IPS-NIHi7 (cell line): ENCODE measurements around the gene KRTAP5-10.
"Not testable (repeated sequence)": the region's sequence is repeated elsewhere in the genome, so short reads cannot be mapped to it uniquely, and the experiment has no call there.

Source experiments
- DNase-seq: peaks from one replicate; pipeline ENCODE4 v3.0.0; 2012; ENCODE audit warnings: mixed read lengths; ENCODE audit errors: extremely low spot score

The KRTAP5-10 gene

DNA sequence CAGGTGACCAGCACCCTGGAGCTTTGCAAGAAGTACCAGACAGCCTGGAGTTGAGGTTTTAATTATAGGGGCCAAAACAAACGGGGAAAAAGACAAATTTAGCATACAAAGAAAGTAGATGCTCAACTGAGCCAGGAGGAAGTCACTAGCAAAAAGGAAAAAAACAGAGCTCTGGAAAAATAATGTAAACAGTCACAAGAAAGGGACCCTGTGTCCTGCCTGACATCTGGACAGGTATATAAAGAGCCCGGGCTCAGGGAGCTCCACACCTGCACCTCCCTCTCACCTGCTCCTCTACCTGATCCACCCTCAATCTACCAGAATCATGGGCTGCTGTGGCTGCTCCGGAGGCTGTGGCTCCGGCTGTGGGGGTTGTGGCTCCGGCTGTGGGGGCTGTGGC lies at the start of gene KRTAP5-10:
Gene KRTAP5-10, plus strand, starts transcription at position 301 of the 400 bp plus-strand sequence. Its CDS starts 25 bp downstream, at position 326.
- DNase-seq = no peak

DNA sequence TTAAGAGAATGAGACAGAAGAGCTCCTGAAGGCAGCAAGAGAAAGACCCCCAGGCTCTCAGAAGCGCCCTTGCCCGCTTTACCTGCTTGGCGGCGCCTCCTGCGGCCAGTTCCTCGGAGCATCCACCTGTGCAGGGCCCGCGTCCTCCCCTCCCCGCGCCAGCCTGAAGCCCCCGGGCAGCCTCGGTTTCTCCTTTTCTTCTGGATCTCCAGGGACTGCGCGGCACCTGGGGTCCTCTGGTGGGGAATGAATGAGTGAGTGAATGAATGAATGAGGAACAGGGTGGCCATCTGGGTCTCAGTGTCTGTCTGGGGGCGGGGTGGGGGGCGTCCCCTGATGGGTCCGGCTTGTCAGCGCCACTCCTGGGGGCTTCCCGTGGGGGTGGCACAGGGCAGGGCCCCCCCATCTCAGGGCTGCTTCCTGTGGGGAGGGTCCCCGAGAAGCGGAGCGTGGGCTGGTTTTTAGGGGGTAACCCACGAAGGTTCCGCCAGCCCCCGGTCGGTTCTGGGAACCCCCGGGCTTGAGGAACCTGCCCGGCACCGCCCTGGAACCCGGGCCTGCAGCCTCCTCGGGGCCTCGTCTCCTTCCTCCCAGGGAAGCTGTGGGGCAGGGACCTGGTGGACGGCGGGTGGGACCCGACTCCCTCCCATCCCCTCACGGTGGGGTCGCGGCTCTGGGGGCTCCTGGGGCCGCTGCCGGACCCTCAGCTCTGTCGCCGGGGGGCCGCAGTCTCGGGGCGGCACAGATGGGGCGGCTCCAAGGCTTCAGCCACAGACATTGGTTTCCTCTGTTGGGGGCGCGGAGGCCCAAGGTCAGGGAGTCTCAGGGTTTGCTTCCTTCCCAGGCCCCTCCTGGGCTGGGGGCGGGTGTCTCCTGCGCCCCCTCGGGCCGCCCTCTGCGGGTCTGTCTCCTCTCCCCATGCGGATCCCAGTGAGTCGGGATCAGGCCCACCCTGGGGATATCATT lies 46.6 kb upstream of the KRTAP5-10 start:
- DNase-seq = no peak

DNA sequence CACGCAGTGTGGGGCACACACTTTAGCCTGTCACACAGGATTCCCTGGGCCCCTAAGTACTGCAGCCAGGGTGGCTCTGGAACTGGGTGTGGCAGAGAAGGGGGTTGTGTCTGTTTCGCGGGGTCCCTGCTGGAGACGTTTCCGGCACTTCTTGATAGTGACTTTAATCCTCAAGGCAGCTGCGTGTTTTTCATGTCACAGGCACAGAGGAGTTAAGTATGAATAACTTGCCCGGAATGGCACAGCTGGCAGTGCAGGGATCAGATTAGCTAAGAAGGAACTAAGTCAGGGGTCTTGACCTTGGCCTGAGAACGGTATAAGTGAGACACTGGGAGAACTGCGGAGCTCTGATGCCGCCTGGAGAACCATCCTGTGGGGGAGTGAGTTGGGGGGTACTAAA lies 45.8 kb upstream of the KRTAP5-10 start:
- no peak for DNase-seq

GRCh38 chr11:71525188-71525937 lies 40.0 kb upstream of the KRTAP5-10 start:
- no peak for DNase-seq

- no peak for DNase-seq
Observed at GRCh38 chr11:71525938-71526495, 39.3 kb upstream of the KRTAP5-10 start.

- DNase-seq = not testable (repeated sequence)
Observed at GRCh38 chr11:71526796-71527575, 38.4 kb upstream of the KRTAP5-10 start, which contains the start of gene KRTAP5-7. KRTAP5-7 (plus strand) TSS chr11:71527267; CDS start chr11:71527301, 34 bp downstream.

GRCh38 chr11:71527576-71528210 lies 37.7 kb upstream of the KRTAP5-10 start:
- no peak for DNase-seq

- no peak for DNase-seq
Observed at GRCh38 chr11:71530602-71531001, 34.8 kb upstream of the KRTAP5-10 start.

- no peak for DNase-seq
Observed at GRCh38 chr11:71532036-71532610, 33.2 kb upstream of the KRTAP5-10 start.

DNA sequence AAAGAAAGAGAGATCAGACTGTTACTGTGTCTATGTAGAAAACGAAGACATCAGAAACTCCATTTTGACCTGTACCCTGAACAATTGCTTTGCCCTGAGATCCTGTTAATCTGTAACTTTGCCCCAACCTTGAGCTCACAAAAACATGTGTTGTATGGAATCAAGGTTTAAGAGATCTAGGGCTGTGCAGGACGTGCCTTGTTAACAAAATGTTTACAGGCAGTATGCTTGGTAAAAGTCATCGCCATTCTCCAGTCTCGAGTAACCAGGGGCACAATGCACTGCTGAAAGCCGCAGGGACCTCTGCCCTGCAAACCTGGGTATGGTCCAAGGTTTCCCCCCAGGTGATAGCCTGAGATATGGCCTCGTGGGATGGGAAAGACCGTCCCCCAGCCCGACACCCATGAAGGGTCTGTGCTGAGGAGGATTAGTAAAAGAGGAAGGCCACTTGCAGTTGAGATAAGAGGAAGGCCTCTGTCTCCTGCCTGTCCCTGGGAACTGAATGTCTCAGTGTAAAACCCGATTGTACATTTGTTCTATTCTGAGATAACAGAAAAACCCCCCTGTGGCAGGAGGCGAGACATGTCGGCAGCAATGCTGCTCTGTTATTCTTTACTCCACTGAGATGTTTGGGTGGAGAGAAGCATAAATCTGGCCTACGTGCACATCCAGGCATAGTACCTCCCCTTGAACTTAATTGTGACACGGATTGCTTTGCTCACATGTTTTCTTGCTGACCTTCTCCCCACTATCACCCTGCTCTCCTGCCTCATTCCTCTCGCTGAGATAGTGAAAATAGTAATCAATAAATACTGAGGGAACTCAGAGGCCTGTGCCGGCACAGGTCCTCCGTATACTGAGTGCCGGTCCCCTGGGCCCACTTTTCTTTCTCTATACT lies 30.4 kb upstream of the KRTAP5-10 start:
- DNase-seq = not testable (repeated sequence)

GRCh38 chr11:71535825-71536224 lies 29.5 kb upstream of the KRTAP5-10 start:
- DNase-seq = no peak

GRCh38 chr11:71537537-71537936 lies 27.8 kb upstream of the KRTAP5-10 start:
- DNase-seq = no peak

GRCh38 chr11:71537977-71538665 lies 27.2 kb upstream of the KRTAP5-10 start, which contains the start of gene KRTAP5-8:
KRTAP5-8 (plus strand) TSS chr11:71538025; CDS start chr11:71538056, 31 bp downstream.
- DNase-seq = not testable (repeated sequence)

DNA sequence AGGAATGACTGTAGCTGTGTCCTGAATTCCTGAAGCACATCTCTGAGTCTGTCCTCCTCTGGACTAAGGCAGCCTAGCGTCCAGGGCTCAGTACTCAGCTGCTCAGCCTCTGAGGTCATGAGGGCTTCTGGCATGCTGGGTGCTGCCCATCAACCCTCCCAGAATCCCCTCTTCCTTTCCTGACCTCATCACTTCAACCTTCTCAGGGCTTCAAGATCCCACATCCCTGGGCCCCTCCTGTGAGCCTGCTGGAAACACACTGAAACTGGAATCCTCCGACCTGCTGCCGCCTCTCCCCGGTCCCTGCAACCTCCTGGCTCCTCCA lies 26.7 kb upstream of the KRTAP5-10 start:
- DNase-seq = no peak

GRCh38 chr11:71539017-71539416 lies 26.3 kb upstream of the KRTAP5-10 start:
- no peak for DNase-seq

DNA sequence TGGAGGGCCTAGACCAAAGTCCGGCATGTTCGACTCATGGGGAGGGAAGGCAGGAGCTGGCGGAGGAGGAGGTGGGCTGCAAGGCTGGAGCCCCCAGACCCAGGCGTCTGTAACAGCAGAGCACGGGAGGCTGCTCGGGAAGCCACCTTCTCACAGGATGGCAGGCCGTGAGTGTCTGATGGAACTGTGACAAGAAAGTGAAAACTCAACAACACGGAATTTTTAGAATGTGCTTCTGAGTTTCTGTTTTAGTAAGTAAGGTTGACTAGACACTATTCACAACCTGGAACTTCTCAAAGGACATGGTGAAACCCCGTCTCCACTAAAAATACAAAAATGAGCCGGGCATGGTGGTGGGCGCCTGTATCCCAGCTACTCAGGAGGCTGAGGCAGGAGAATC lies 25.4 kb upstream of the KRTAP5-10 start:
- not testable (repeated sequence) for DNase-seq

GRCh38 chr11:71540521-71541304 lies 24.6 kb upstream of the KRTAP5-10 start:
- DNase-seq = not testable (repeated sequence)

DNA sequence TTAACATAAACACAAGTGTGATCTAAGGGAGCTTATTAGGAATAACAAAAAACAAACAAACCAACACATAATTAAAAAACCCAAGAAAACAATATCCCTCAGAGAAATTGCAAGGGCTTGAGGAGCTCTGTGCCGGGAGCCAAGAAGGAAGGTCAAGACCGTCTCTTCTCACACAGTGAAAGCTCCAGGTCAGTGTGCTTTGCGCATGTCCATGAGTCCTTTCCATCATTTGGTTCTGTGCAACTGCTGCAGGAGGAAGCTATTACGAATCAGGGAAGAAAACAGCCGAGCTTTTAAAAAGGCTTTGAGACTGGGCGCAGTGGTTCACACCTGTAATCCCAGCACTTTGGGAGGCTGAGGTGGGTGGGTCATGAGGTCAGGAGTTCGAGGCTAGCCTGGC lies 23.0 kb upstream of the KRTAP5-10 start:
- DNase-seq = no peak
